Stimulated activated effector memory CD8-positive, alpha-beta T cell treated with anti-CD3 and anti-CD28 coated beads, Interleukin-12 subunit alpha, Interleukin-12 subunit beta, amount 100 ng/mL, for 72 hours (primary cell): ENCODE measurements around the gene PML.
A peak's percentile ranks its signal among the peaks of the same experiment; 100 is the strongest.

ENCODE experiments used
- ATAC-seq: fragments of 150-1000 bp; cut with Tn5 transposase; 2 replicates; pipeline ENCODE4 v1.10.0; 2021
- DNase-seq, 2 donors: peaks; one replicate each; pipeline ENCODE4 v3.0.0; 2021 to 2022; ENCODE audit warnings: low spot score in 2 of 2
- H3K27ac Mint-ChIP-seq: one replicate; pipeline ENCODE4 v1.8.0; 2022; ENCODE audit warnings: mild to moderate bottlenecking, mixed read lengths
- H3K36me3 Mint-ChIP-seq: one replicate; pipeline ENCODE4 v1.8.0; 2022; ENCODE audit warnings: mild to moderate bottlenecking, mixed read lengths
- H3K4me1 Mint-ChIP-seq: one replicate; pipeline ENCODE4 v1.8.0; 2022; ENCODE audit warnings: mixed read lengths
- H3K4me3 Mint-ChIP-seq: one replicate; pipeline ENCODE4 v1.8.0; 2022; ENCODE audit warnings: mild to moderate bottlenecking, mixed read lengths
- H3K9me3 Mint-ChIP-seq: one replicate; pipeline ENCODE4 v1.8.0; 2022; ENCODE audit warnings: mixed read lengths

The PML gene

GRCh38 chr15:73994413-73994883, at the start of gene PML:
PML (plus strand) TSS chr15:73994716; CDS start chr15:73994813, 97 bp downstream.
- H3K4me1 Mint-ChIP-seq: peaks cover 65% of the 10 kb centered on the region
- ATAC-seq: peak; percentile 90
- H3K27ac Mint-ChIP-seq: peak within 1 kb of the TSS; percentile 94
- H3K4me3 Mint-ChIP-seq: peak within 1 kb of the TSS; percentile 93
- H3K36me3 Mint-ChIP-seq: peaks cover 30% of the 10 kb centered on the region
- DNase-seq: peak; percentile 78 to 96
- H3K9me3 Mint-ChIP-seq: no peaks in the 10 kb centered on the region

- Mint-ChIP-seq H3K27ac (no peak overlapping the region), H3K36me3 (no peaks in the 10 kb centered on the region), H3K9me3 (no peaks in the 10 kb centered on the region), H3K4me3 (no peak overlapping the region), H3K4me1 (peaks cover 29% of the 10 kb centered on the region)
- ATAC-seq (no peak), DNase-seq (no peak)
Measured at GRCh38 chr15:73945130-73945508, 49.4 kb upstream of the PML start.

GRCh38 chr15:73946046-73946721, 48.3 kb upstream of the PML start:
- DNase-seq (no peak), ATAC-seq (no peak)
- Mint-ChIP-seq H3K9me3 (no peaks in the 10 kb centered on the region), H3K36me3 (no peaks in the 10 kb centered on the region), H3K4me3 (no peak overlapping the region), H3K4me1 (peaks cover 35% of the 10 kb centered on the region), H3K27ac (no peak overlapping the region)

GRCh38 chr15:73946795-73947370, 47.6 kb upstream of the PML start:
- Mint-ChIP-seq H3K9me3 (no peaks in the 10 kb centered on the region), H3K27ac (peak overlapping the region; percentile 2), H3K4me3 (no peak overlapping the region), H3K4me1 (peaks cover 32% of the 10 kb centered on the region), H3K36me3 (no peaks in the 10 kb centered on the region)
- no peak for DNase-seq
- no peak for ATAC-seq

GRCh38 chr15:73947651-73948050, 46.9 kb upstream of the PML start:
- H3K9me3 Mint-ChIP-seq: no peaks in the 10 kb centered on the region
- no peak overlapping the region for H3K4me3 Mint-ChIP-seq
- no peaks in the 10 kb centered on the region for H3K36me3 Mint-ChIP-seq
- ATAC-seq (no peak), DNase-seq (no peak)
- H3K4me1 Mint-ChIP-seq: peaks cover 24% of the 10 kb centered on the region
- H3K27ac Mint-ChIP-seq: peak overlapping the region; percentile 2

- H3K27ac Mint-ChIP-seq: no peak overlapping the region
- DNase-seq: no peak
- H3K4me1 Mint-ChIP-seq: peaks cover 20% of the 10 kb centered on the region
- ATAC-seq: no peak
- H3K9me3 Mint-ChIP-seq: no peaks in the 10 kb centered on the region
- no peak overlapping the region for H3K4me3 Mint-ChIP-seq
- no peaks in the 10 kb centered on the region for H3K36me3 Mint-ChIP-seq
Measured at GRCh38 chr15:73948396-73948795, 46.1 kb upstream of the PML start.

GRCh38 chr15:73948982-73949381, 45.5 kb upstream of the PML start:
- no peak overlapping the region for H3K4me3 Mint-ChIP-seq
- H3K4me1 Mint-ChIP-seq: peaks cover 20% of the 10 kb centered on the region
- no peaks in the 10 kb centered on the region for H3K9me3 Mint-ChIP-seq
- DNase-seq (no peak), ATAC-seq (no peak)
- H3K36me3 Mint-ChIP-seq: no peaks in the 10 kb centered on the region
- H3K27ac Mint-ChIP-seq: no peak overlapping the region

GRCh38 chr15:73949496-73949895, 45.0 kb upstream of the PML start:
- no peak overlapping the region for H3K27ac Mint-ChIP-seq
- peaks cover 20% of the 10 kb centered on the region for H3K4me1 Mint-ChIP-seq
- DNase-seq (no peak), ATAC-seq (no peak)
- H3K9me3 Mint-ChIP-seq: no peaks in the 10 kb centered on the region
- H3K4me3 Mint-ChIP-seq: no peak overlapping the region
- no peaks in the 10 kb centered on the region for H3K36me3 Mint-ChIP-seq

- ATAC-seq (no peak), DNase-seq (no peak)
- no peak overlapping the region for H3K4me3 Mint-ChIP-seq
- H3K4me1 Mint-ChIP-seq: peaks cover 20% of the 10 kb centered on the region
- H3K36me3 Mint-ChIP-seq: no peaks in the 10 kb centered on the region
- H3K27ac Mint-ChIP-seq: peak overlapping the region; percentile 88
- no peaks in the 10 kb centered on the region for H3K9me3 Mint-ChIP-seq
Measured at GRCh38 chr15:73950479-73950830, 44.1 kb upstream of the PML start.

GRCh38 chr15:73950831-73951561, 43.5 kb upstream of the PML start:
- H3K4me3 Mint-ChIP-seq: no peak overlapping the region
- ATAC-seq (peak; percentile 81), DNase-seq (peak; percentile 45 to 78)
- H3K9me3 Mint-ChIP-seq: no peaks in the 10 kb centered on the region
- H3K36me3 Mint-ChIP-seq: no peaks in the 10 kb centered on the region
- peaks cover 17% of the 10 kb centered on the region for H3K4me1 Mint-ChIP-seq
- H3K27ac Mint-ChIP-seq: peak overlapping the region; percentile 88

GRCh38 chr15:73951601-73952000, 42.9 kb upstream of the PML start:
- no peaks in the 10 kb centered on the region for H3K9me3 Mint-ChIP-seq
- peak overlapping the region; percentile 88 for H3K27ac Mint-ChIP-seq
- H3K4me1 Mint-ChIP-seq: peaks cover 13% of the 10 kb centered on the region
- ATAC-seq (no peak), DNase-seq (no peak)
- H3K36me3 Mint-ChIP-seq: no peaks in the 10 kb centered on the region
- no peak overlapping the region for H3K4me3 Mint-ChIP-seq

- ATAC-seq: no peak
- Mint-ChIP-seq H3K27ac (no peak overlapping the region), H3K4me3 (no peak overlapping the region)
Measured at GRCh38 chr15:73952171-73952912, 42.2 kb upstream of the PML start.

GRCh38 chr15:73952913-73953750, 41.4 kb upstream of the PML start:
- ATAC-seq (no peak), DNase-seq (no peak)
- H3K9me3 Mint-ChIP-seq: no peaks in the 10 kb centered on the region
- peaks cover 21% of the 10 kb centered on the region for H3K4me1 Mint-ChIP-seq
- H3K27ac Mint-ChIP-seq: peak overlapping the region; percentile 22
- H3K4me3 Mint-ChIP-seq: no peak overlapping the region
- H3K36me3 Mint-ChIP-seq: no peaks in the 10 kb centered on the region

More at GRCh38 chr15:73952171-73952912, 42.2 kb upstream of the PML start:
- Mint-ChIP-seq H3K36me3 (no peaks in the 10 kb centered on the region), H3K4me1 (peaks cover 17% of the 10 kb centered on the region), H3K9me3 (no peaks in the 10 kb centered on the region)
- no peak for DNase-seq

- no peak for ATAC-seq
- peak overlapping the region; percentile 22 for H3K27ac Mint-ChIP-seq
- no peaks in the 10 kb centered on the region for H3K36me3 Mint-ChIP-seq
- no peak overlapping the region for H3K4me3 Mint-ChIP-seq
- no peak for DNase-seq
- peaks cover 30% of the 10 kb centered on the region for H3K4me1 Mint-ChIP-seq
- no peaks in the 10 kb centered on the region for H3K9me3 Mint-ChIP-seq
Measured at GRCh38 chr15:73954188-73955145, 40.0 kb upstream of the PML start.
